Hematopoietic multipotent progenitor cell treated with erythropoietin and hydrocortisone succinate and interleukin-3 and kit ligand, for 15 days (in vitro differentiated cells): ENCODE data around the gene MAPK8IP3.
"Not testable (repeated sequence)": the region's sequence is repeated elsewhere in the genome, so short reads cannot be mapped to it uniquely, and the experiment has no call there.

ENCODE experiments used
- DNase-seq: peaks from one replicate; pipeline ENCODE4 v3.0.0-alpha.2; 2015; ENCODE audit warnings: low spot score

The MAPK8IP3 gene

DNA sequence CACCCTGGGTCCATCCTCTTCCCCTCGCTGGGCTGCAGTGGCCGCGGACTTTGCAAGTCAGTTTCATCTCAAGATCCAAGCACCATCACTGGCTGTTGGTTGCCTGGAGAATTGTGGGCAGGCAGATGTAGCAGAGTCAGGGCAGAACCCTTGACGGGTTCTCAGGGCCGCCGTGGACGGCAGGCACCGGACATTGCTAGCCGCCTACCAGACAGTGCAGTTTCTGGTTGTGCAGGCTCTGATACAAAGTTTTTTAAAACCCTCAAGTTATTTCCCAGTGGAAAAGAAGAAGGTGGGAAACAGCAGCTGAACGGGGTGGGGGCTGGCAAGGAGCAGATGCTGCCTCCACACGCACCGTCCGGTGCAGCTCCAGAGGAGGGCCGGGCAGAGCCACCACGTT is 3.4 kb downstream of the MAPK8IP3 start:
- DNase-seq, result no peak

DNA sequence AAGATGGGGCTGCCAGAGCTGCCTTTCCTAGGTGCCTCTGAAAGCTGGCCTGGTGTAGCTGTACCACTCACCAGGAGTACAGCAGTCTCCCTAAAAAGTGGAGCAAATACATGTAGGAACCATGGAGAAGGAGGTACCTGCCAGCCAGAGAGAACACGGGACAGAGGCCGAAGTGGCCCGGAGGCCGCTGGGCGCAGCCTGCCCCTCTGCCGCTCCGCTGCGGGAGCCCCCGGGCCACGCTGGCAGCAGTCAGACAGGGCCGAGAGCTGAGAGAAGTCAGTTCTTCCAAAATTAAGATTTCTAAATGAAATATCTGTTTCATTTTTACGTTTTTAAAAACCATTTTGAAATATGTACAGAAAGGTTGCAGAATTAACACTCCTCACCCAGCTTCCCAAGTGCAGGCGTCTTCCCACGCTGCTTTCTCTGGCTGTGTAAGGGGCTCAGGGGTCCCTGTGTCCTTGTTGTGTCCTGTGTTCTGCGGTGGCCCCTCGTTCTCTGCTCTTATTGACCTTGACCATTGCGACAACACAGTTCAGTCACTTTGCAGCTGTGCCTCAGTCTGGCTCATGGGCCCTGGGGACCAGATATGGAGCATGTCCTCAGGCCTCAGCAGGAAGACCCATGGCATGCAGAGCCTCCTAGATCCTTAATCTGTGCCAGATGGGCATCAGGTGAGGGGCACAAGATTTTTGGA is 5.0 kb downstream of the MAPK8IP3 start:
- DNase-seq, result no peak

DNA sequence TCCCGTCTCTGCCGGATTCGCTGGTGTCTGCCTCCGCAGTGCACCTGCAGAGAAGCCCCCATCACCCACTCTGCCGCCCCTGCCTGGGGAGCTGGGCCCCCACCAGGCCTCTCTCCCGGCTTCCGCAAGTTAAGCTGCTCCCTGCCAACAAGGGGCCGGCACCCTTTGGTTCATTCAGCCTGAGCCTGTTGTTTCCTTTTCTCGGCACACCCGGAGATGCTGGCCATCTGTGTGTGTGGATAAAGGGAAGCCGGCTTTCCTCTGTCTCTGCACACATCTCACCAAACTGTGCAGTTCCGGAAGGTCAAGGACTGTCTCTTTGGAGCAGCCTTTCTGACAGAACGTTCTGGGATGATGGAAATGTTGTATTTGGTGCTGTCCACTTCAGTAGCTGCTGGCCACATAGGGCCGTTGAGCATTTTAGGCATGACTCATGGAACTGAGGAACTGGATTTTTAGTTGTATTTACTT is 6.8 kb downstream of the MAPK8IP3 start:
- DNase-seq, result no peak

DNA sequence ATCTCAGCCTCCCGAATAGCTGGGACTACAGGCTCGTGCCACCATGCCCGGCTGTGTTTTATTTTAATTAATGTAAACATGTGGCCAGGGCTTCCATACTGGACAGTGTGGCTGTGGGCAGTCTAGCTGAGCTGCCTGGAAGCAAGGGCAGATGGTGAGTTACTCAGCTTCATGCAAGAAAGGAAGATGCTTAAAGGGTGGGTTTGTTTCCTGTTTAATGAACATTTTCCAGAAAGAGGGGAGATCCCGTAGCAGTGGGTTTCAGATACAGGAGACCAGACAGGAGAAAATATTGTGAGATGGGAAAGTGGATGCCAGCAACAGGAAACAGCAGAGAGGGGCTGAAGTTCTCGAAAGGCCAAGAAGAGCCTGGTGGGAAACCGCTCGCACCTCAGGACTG is 7.3 kb downstream of the MAPK8IP3 start:
- no peak for DNase-seq

DNA sequence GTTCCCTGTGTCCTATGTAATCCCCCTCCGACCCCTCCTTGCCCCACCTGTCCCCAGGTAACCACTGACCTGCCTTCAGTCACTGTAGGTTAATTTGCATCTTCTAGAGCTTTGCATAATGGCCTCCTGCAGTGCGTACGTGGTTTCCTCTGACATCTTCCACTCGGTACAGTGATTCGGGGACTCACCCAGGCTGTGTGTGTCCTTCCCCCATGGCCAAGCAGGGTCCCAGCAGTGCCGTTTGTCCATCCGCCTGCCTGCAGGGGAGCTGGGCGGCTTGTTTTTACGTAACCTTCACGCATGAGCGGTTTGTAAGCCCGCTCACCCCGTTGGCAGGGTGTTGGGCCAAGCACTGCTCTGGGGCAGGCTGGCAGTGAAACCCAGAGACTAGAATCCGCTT is 7.9 kb downstream of the MAPK8IP3 start:
- DNase-seq, result no peak

DNA sequence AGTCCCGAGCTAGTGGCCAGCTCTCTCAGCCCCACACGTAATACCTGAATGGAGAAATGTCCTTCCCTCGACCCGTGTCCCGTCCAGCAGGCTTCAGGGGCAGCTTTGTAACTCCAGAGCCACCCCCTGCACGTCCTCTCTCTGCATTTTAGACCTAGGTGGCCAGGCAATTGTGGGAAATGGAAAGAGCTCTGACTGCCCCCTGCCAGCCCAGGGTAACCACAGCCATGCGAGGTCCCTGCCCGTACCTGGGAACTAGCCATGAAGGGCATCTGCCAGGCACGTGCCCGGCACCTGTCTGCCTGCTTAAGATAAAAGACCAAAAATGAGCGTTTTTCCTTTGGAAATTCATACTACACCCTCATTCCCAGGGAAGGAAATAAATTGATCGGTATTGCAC is 9.2 kb downstream of the MAPK8IP3 start:
- no peak for DNase-seq

DNA sequence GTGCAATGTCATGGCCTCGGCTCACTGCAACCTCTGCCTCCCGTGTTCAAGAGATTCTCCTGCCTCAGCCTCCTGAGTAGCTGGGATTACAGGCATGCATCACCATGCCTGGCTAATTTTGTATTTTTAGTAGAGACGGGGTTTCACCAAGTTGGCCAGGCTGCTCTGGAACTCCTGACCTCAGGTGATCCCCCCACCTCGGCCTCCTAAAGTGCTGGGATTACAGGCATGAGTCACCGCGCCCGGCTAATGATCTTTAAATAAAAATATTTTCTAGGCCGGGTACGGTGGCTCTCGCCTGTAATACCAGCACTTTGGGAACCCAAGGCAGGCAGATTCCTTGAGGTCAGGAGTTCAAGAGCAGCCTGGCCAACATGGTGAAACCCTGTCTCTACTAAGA is 12.2 kb downstream of the MAPK8IP3 start:
- DNase-seq, result not testable (repeated sequence)

DNA sequence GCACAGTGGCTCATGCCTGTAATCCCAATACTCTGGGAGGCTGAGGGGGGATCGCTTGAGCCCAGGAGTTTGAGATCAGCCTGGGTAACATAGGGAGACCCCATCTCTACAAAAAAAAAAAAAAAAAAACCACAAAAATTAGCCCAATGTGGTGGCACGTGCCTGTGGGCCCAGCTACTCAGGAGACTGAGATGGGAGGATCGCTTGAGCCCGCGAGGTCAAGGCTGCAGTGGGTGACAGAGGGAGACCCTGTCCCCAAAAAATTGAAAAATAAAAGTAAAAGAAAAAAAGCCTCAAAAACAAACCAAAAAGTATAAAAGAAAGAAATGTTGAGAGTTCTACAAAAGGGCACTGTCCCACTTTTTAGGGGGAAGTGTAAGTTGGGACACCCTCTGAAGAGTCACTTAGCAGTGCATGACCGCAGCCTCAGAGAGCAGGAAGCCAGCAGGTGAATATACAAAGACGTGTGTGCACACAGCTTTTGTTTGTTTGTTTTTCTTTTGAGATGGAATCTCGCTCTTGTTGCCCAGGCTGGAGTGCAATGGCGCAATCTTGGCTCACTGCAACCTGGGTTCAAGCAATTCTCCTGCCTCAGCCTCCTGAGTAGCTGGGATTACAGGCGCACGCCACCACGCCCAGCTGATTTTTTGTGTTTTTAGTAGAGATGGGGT is 13.7 kb downstream of the MAPK8IP3 start:
- not testable (repeated sequence) for DNase-seq

DNA sequence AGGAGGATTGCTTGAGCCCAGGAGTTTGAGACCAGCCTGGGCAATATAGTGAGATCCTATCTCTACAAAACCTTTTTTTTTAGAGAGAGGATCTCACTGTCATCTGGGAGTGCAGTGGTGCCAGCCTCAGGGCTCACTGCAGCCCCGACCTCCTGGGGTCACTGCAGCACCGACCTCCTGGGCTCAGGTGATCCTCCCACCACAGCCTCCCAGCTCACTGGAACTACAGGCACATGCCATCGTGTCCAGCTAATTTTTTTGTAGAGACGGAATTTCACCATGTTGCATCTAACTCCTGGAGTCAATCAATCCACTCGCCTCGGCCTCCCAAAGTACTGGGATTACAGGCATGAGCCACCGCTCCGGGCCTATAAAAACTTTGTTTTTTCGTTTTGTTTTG is 15.4 kb downstream of the MAPK8IP3 start:
- DNase-seq, result no peak

DNA sequence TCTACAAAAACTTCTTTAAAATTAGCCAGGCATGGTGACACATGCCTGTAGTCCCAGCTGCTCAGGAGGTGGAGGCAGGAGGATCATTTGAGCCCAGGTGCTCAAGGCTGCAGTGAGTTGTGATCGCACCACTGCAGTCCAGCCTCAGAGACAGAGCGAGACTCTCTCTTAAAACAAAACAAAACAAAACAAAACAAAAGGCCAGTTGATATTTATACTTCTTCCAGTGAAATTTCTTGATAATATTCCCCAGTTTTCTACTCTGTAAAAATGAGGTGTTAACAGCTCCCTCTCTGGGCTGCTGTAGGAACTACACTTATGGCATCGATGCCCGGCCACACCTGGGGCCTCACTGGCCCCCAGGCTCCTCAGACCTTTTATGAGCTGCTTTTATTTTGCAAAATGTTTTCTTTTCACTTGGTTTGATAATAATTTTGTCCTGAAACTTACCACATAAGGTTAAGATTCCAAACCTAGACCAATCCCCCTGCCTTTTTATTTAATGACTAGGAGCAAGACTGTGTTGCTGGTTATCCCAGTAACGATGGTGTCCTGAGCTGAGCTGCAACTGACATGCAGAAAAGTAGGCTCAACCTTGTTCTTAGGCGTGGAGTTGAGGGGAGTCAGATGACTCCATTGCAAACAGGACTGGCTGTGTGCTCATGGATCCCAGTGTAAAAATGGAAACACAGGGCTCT is 17.6 kb downstream of the MAPK8IP3 start:
- DNase-seq, result peak; percentile 69

DNA sequence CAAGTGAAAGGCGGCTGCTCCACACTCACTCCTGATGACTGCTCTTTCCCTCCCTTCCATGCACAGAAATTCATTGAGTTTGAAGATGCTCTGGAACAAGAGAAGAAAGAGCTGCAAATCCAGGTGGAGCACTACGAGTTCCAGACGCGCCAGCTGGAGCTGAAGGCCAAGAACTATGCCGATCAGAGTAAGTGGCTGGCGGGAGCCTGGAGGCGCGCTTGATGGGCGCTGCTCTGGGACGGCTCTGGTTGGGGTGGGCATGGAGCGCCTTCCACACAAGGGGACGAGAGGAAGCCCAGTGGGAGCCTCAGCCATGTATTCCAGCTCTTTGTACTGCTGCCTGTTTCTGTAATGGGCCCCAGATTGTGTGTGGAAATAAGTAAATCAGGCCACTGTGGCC is 18.5 kb downstream of the MAPK8IP3 start:
- no peak for DNase-seq

DNA sequence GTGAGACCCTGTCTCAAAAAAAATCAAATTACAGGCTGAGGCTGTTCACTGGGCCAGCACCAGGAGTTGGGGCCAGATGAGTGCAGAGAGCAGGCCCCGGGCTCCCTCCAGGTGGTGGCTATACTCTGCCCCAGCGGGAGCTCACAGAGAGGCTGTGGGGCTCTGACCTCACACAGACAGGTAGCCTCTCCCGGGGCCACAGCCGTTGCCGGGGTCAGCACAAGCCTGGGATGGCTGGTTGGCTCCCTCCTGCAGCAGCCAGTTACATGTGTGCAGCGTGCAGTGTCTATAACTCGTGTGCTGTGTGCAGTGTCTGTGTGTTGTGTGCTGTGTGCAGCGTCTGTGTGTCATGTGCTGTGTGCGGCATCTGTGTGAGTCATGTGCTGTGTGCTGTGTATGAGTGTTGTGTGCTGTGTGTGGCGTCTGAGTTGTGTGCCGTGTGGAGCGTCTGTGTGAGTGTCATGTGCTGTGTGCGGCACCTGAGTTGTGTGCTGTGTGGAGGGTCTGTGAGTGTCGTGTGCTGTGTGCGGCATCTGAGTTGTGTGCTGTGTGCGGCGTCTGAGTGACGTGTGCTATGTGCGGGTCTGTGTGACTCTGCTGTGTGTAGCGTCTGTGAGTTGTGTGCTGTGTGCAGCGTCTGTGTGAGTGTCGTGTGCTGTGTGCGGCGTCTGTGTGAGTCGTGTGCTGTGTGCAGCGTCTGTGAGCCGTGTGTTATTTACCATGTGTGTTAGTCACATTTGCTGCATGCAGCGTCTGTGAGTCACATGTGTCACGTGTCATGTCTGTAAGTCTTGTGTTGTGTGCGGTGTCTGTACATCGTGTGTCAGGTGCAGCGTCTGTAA is 20.9 kb downstream of the MAPK8IP3 start:
- no peak for DNase-seq

DNA sequence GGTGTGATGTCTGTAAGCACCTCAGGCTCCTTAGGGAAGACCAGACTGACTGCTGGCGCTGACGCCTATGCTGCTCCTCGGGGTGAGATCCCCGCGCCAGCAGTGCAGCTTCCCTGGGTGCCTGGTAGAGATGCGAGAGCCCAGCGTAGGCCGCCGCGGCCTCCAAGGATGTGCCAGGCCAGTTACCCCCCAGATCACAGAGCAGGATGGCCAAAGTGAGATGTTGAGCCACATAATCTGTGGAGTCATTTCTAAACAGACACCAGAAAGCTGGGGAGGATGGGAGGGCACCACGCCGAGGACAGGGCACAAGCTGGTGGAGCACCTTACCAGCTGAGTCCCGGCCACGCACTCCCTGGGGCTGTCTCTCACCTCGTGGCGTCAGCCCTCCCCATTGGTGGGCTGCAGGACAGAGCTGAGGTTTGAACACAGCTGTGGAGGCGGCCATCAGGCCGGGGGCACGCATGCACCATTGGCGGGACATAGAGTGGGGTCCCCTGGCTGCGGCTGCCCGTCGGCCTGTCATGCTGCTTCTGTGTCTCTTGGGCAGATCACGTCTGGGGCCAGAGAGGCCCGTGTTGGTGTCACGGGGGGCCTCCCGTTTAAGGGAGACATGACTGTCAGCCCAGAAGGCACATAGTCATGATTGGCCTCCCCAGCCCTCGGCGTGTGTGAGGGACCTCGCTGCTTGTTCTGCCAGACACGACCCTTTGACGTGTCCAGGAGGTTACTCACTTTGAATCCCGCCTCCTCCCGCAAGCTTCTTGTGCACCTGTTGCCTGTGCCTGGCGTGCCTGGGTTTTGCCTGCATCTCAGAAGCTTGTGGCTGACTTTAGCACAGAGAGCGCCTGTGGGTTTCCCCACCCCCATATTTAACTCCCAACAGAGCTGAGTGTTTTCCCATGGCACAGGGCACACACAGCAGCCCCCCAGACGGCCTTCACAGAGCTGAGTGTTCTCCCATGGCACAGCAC is 21.9 kb downstream of the MAPK8IP3 start:
- DNase-seq, result no peak

DNA sequence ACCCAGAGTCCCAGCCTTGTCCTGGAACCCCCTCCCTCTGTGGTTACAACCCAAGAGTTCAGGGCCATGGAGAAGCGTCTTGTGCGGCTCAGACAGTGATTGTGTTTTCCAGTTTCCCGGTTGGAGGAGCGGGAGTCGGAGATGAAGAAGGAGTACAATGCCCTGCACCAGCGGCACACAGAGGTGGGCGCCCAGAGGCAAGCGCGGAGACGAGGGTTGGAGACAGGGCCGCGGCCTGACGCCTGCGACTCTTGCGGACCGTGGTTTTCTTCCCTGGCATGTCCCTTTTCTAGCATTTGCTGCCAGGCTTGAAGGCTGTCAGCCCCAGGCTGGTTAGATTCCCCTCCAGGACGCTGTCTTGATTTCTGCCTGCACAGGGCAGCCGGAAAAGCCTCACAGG is 23.0 kb downstream of the MAPK8IP3 start:
- no peak for DNase-seq

DNA sequence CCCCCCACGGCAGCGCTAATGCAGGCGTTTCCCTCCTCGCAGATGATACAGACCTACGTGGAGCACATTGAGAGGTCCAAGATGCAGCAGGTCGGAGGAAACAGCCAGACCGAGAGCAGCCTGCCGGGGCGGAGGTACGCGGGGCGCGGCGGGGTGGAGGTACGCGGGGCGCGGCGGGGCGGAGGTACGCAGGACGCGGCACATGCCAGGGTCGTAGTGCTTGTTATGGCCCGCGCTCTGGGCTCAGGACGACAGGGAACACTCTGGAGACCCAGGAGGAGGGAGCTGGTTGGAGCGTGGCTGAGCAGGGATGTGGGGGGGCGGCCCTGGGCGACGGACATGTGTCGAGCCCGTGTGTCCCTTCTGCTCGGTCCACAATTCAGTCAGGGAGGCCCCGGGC is 23.4 kb downstream of the MAPK8IP3 start:
- no peak for DNase-seq

DNA sequence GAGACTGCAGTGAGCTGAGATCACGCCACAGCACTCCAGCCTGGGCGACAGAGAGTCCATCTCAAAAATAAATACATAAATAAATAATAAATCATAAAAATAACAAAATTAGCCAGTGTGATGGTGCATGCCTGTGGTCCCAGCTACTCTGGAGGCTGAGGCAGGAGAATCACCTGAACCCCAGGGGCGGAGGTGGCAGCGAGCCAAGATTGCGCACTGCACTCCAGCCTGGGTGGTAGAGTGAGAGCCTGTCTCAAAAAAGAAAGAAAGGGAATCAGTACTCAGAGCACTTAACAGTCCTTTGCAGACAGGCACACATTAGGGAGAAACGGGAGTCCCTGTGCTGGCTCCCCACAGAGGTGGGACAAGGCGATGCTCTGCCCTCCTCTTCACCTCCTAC is 25.1 kb downstream of the MAPK8IP3 start:
- DNase-seq, result no peak

DNA sequence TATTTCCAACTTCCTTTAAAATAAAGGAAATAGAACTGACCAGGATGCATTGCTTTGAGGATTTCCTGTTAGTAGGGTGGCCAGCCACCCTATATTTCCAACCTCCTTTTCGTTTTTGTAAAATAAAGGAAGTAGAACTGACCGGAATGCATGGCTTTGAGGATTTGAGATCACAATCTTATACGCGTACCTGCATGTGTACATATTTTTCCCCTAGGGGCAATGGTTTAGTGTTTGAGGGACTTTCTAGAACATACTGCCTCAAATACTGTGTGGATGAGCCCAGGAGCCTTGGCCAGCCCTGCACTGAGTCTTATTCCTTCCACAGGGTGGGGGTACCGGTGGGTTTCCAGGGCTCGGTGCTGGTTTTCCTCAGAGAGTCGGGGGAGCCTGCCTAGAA is 25.6 kb downstream of the MAPK8IP3 start:
- no peak for DNase-seq

DNA sequence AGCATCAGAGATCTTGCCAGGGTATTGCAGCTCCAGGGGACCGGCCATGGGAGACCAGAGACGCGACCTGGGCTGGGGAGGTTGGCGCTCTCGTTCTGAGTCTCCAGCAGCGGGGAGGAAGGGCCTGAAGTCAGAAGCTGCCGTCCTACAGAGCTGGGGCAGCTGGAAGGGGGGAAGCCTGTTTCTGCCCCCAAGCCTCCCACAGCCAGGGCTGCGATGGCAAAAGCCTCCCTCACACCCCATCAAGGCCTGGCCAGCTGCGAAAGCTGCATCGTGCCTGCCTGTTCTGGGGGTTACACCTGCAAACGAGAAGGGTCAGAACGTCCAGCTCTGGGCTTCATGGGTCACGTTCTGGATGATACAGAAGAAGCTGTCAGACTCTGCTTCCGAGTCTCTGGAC is 26.1 kb downstream of the MAPK8IP3 start:
- no peak for DNase-seq

DNA sequence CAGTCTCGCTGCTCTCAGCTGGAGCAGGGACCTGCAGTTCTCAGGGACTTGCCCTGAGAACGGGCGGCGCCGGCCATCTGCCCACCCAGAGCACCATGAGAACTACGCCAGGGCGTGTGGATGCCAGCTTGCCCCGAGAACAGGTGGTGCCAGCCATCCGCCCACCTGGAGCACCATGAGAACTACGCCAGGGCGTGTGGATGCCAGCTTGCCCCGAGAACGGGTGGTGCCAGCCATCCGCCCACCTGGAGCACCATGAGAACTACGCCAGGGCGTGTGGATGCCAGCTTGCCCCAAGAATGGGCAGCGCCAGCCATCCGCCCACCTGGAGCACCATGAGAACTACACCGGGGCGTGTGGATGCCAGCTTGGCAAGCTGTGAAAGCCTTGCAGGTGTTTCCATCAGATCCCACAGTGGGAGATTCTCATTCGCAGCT is 26.6 kb downstream of the MAPK8IP3 start:
- DNase-seq, result not testable (repeated sequence)

DNA sequence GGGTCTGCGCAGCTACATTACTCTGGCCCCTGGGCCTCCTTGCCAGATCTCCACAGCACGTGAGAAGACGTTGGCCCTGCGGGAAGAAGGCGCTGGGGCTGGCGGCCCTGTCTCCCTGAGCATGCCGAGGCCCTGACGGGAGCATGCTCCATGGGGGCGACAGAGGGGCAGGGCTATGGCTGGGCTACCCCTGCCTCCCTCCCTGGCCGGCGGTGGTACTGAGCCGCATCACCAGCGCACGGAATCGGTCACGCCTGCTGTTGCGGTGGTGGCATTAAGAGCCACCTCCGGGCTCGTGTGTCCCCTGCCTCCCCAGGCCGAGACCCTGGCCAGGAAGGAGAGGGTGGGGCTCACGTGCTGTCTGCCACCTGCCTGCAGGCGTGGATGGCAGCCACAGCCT is 28.1 kb downstream of the MAPK8IP3 start:
- no peak for DNase-seq

DNA sequence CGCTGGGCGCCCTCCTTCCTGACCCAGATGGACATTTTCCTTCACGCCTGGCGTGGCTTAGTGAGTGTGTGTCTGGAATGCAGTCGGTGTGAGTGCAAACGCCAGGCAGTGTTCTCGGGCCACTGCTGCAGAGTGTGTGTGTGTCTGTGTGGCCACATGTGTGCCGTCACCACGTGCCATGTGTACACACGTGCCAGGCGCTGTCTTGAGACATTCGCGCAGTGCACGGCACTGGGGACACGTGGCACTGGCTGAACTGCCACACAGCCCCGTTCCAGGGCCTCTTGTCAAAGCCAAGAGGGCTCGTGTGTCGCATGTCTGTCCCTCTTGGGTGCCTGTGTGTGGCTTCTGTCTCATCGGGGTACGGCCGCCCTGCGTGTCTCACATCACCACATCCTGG is 28.8 kb downstream of the MAPK8IP3 start:
- no peak for DNase-seq
